HG03196 (cell line): ENCODE measurements around the gene ZNF560.

Source experiments
- ATAC-seq: cut with Tn5 transposase; IDR thresholded peaks from one replicate; pipeline ENCODE4 v1.9.1; 2021; ENCODE audit not compliant: unreplicated experiment

ZNF560 gene

DNA sequence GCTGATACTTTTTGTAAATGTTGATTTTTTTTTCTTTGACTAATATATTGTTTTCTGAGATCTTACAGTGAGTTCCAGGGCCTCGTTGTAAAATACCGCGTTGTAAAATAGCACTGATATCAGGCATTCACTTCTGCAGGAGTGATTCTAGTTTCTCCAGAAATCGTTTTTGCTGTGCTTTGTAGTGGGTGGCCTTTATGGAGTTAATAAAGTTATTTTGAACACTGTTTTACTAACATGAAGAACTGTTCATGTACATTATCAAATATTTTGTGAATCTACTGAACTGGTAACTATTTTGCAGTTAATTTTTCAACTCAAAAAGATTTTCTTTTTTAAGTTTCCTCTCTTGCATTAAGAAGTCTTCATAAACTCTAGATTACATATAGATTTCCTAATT lies 62.1 kb downstream of the ZNF560 start:
- no peak for ATAC-seq

DNA sequence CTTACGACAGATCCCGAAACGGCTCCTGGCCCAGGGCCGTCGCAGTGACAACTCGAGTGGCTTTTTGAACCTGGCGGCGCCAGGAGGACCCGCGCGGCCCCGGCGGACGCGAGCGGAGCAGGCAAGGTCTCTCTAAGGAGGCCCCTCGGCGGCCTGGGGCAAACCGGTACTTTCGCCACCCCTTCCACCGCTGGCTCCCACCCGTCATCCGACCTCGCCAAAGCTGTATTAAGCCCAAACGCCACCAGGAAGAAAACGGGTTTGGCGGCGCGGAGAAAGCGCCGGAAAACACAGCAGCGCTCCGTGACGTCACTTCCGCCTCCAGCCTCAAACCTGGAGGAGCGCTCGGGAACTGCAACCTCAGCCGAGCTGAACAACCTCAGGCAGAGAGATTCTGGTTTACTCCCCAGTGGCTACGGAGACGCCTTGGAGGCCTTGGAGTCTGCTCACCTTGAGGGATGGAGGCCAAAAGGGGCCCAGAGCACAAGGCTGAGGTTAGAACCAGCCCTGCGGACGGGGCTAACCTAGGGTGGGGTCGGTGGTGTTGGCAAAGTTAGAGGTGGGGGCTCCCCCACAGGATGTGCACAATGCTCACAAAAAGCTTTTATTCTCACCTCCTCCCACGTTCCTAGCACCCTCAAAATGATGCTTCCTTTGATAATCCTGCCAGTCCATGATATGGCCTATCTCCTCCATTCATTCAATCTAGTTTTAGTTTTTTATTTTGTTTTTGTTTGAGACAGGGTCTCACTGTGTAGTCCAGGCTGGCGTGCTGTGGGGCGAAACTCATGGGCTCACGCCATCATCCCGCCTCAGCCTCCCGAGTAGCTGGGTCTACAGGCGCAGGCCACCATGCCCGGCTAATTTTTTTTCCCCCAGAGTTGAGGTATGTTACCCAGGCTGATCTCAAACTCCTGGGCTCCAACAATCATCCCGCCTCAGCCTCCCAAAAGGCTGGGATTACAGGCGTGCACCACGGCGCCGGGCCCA lies 62.8 kb downstream of the ZNF560 start, which contains the start of gene ZNF266:
ZNF266 (minus strand) TSS at position 295 of the 990 bp plus-strand sequence. CDS start 15,484 bp downstream, outside the sequence.
- ATAC-seq: peak; percentile 91

- no peak for ATAC-seq
Measured at GRCh38 chr19:9431475-9431874, 66.9 kb downstream of the ZNF560 start.

DNA sequence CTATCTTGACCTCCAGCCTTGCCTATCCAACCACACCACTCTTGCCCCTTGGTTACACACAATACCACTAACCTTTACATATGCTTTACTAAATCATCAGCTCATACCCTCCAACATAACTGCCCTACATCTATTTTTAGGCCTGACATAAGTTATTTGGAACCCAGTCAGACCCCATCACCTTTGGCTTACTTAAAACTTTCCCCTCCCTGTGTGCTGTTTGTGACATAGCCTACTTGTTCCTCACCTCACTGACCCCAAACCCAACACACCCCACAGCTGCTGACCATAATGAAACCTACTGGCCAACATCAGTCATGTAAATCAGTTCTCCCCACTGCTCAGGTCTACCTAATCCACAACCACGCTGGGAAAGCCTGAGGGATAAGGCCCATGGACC lies 68.0 kb downstream of the ZNF560 start:
- ATAC-seq: no peak

DNA sequence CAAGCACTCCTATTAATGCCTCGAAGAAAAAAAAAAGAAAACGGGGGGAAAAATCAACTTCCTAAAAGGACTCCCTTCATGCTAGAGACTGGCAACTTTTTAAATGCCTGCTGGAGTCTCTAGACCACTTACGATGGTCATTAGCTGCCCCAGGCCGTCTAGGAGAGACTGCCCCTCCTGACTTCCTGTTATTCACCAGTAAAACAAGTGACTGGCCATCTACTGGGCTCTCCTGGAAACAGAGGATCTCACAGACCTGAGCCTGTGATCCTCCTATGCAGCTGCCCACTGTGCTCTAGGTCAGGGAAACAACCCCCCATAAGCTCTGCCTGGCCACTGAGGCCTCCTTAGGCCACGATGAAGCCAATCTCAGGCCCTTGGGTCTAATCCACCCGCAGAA lies 70.5 kb downstream of the ZNF560 start:
- no peak for ATAC-seq
